ENCODE results near the gene OR6C76.
"Not testable (repeated sequence)": the region's sequence is repeated elsewhere in the genome, so short reads cannot be mapped to it uniquely, and the experiment has no call there.

Gene OR6C76

DNA sequence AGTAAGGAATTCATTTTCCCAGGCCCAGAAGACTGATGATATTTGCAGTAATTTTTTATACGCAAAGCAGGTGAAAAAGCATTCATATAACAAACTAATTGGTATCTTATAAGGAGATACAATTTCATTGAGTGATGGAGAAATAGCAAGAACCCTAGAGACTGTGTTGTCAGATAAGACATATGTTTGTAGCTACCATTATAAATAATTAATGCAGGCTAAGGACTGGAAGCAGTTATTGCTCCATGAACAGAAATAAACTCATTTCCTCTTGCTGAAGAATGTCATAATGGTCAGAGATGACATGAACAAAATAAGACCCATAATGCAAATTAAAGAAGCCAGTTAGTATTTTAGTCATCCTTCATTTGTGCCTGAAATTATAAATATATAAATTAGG, 19.3 kb downstream of the OR6C76 start:
- Histone ChIP-seq H4K20me1 (ENCODE audit: insufficient read depth, low read length) (no peaks in the 10 kb centered on the region), H3K36me3 (replicated peaks; ENCODE audit: insufficient read depth, low read length) (no peaks in the 10 kb centered on the region), H3K9me2 (replicated peaks; ENCODE audit: insufficient read depth, low read length) (no peaks in the 10 kb centered on the region), H3K27me3 (replicated peaks; ENCODE audit: insufficient read depth, low read length) (no peaks in the 10 kb centered on the region), H3K4me1 (ENCODE audit: low read length) (no peaks in the 10 kb centered on the region), H3K4me3 (ENCODE audit: low read length) (no peak overlapping the region), H3K4me2 (ENCODE audit: low read depth, low read length) (no peak overlapping the region), H3K9ac (ENCODE audit: low read length) (no peak overlapping the region), H3K27ac (ENCODE audit: low read length) (no peak overlapping the region), H3K79me2 (ENCODE audit: low read length) (no peaks in the 10 kb centered on the region), H3K9me3 (replicated peaks; ENCODE audit: insufficient read depth, low read length) (no peaks in the 10 kb centered on the region), H3F3A (ENCODE audit: insufficient read depth, low read length) (no peaks in the 10 kb centered on the region), H2AFZ (ENCODE audit: low read length) (no peak overlapping the region)
- TF ChIP-seq, protein P1, sequence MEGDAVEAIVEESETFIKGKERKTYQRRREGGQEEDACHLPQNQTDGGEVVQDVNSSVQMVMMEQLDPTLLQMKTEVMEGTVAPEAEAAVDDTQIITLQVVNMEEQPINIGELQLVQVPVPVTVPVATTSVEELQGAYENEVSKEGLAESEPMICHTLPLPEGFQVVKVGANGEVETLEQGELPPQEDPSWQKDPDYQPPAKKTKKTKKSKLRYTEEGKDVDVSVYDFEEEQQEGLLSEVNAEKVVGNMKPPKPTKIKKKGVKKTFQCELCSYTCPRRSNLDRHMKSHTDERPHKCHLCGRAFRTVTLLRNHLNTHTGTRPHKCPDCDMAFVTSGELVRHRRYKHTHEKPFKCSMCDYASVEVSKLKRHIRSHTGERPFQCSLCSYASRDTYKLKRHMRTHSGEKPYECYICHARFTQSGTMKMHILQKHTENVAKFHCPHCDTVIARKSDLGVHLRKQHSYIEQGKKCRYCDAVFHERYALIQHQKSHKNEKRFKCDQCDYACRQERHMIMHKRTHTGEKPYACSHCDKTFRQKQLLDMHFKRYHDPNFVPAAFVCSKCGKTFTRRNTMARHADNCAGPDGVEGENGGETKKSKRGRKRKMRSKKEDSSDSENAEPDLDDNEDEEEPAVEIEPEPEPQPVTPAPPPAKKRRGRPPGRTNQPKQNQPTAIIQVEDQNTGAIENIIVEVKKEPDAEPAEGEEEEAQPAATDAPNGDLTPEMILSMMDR (IDR thresholded peaks at IDR 0.05; ENCODE audit: low read length): no peak
- TF ChIP-seq EZH2phosphoT487 (IDR thresholded peaks at IDR 0.05; ENCODE audit: low read length): no peak
- TF ChIP-seq EZH2 (optimal IDR thresholded peaks at IDR 0.05; ENCODE audit: low read depth, low read length): no peak
- DNase-seq: no peak

DNA sequence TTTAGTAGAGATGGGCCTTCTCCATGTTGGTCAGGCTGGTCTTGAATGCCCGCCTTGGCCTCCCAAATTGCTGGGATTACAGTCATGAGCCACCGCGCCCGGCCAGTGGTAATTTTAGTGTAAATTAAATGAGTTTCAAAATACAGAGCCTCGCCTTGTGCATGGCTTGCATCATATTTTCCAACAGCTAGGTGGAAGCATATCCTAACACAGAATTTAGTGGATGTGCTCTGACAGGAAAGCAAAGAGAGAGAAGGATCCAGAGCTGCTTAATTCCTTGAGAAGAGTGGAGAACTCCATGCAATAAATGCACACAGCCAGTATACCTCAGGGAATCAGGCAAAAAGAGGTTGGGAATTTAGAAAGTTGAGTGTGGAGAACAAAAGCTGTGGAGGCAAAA, 20.3 kb downstream of the OR6C76 start:
- no peak overlapping the region for H3K4me3 ChIP-seq (ENCODE audit: low read length)
- no peak overlapping the region for H3K4me2 ChIP-seq (ENCODE audit: low read depth, low read length)
- no peaks in the 10 kb centered on the region for H3F3A ChIP-seq (ENCODE audit: insufficient read depth, low read length)
- DNase-seq: no peak
- H3K79me2 ChIP-seq (ENCODE audit: low read length): no peaks in the 10 kb centered on the region
- H4K20me1 ChIP-seq (ENCODE audit: insufficient read depth, low read length): no peaks in the 10 kb centered on the region
- no peaks in the 10 kb centered on the region for H3K36me3 ChIP-seq (replicated peaks; ENCODE audit: insufficient read depth, low read length)
- no peak overlapping the region for H2AFZ ChIP-seq (ENCODE audit: low read length)
- no peaks in the 10 kb centered on the region for H3K4me1 ChIP-seq (ENCODE audit: low read length)
- no peaks in the 10 kb centered on the region for H3K9me2 ChIP-seq (replicated peaks; ENCODE audit: insufficient read depth, low read length)
- no peaks in the 10 kb centered on the region for H3K9me3 ChIP-seq (replicated peaks; ENCODE audit: insufficient read depth, low read length)
- no peak overlapping the region for H3K9ac ChIP-seq (ENCODE audit: low read length)
- no peak overlapping the region for H3K27ac ChIP-seq (ENCODE audit: low read length)
- H3K27me3 ChIP-seq (replicated peaks; ENCODE audit: insufficient read depth, low read length): no peaks in the 10 kb centered on the region
- no peak for TF ChIP-seq EZH2 (optimal IDR thresholded peaks at IDR 0.05; ENCODE audit: low read depth, low read length)
- no peak for TF ChIP-seq EZH2phosphoT487 (IDR thresholded peaks at IDR 0.05; ENCODE audit: low read length)
- TF ChIP-seq, protein P1 (IDR thresholded peaks at IDR 0.05; ENCODE audit: low read length): peak; percentile 15; the same call in 1 of the 2 replicates

DNA sequence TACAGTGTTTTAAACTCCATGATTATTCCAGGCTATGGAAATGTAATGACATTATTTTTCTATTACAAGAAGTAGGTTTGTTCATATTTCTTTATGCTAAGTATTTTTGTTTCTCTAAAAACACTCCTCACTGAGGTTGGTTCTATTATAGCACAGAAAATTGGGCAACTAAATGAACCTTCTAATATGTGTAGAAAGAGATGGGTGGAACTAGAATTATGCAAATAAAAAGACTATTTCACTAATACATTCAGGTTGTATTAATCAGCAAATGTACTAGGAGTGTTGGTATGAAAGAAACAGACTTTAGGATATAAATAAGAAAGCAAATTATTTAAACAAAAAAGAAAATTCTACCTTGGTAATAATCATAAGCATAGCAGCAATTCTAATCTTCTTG, 22.8 kb downstream of the OR6C76 start:
- no peak overlapping the region for H2AFZ ChIP-seq (ENCODE audit: low read length)
- H4K20me1 ChIP-seq (ENCODE audit: insufficient read depth, low read length): no peaks in the 10 kb centered on the region
- H3K4me3 ChIP-seq (ENCODE audit: low read length): no peak overlapping the region
- no peak overlapping the region for H3K4me2 ChIP-seq (ENCODE audit: low read depth, low read length)
- no peak overlapping the region for H3K27ac ChIP-seq (ENCODE audit: low read length)
- H3K9ac ChIP-seq (ENCODE audit: low read length): no peak overlapping the region
- peaks cover 12% of the 10 kb centered on the region for H3K4me1 ChIP-seq (ENCODE audit: low read length)
- H3K9me2 ChIP-seq (replicated peaks; ENCODE audit: insufficient read depth, low read length): no peaks in the 10 kb centered on the region
- H3K9me3 ChIP-seq (replicated peaks; ENCODE audit: insufficient read depth, low read length): no peaks in the 10 kb centered on the region
- TF ChIP-seq, protein P1 (IDR thresholded peaks at IDR 0.05; ENCODE audit: low read length): no peak
- TF ChIP-seq EZH2 (optimal IDR thresholded peaks at IDR 0.05; ENCODE audit: low read depth, low read length): no peak
- no peak for TF ChIP-seq EZH2phosphoT487 (IDR thresholded peaks at IDR 0.05; ENCODE audit: low read length)
- DNase-seq: no peak
- H3F3A ChIP-seq (ENCODE audit: insufficient read depth, low read length): no peaks in the 10 kb centered on the region
- H3K36me3 ChIP-seq (replicated peaks; ENCODE audit: insufficient read depth, low read length): no peaks in the 10 kb centered on the region
- H3K27me3 ChIP-seq (replicated peaks; ENCODE audit: insufficient read depth, low read length): no peaks in the 10 kb centered on the region
- H3K79me2 ChIP-seq (ENCODE audit: low read length): no peaks in the 10 kb centered on the region

DNA sequence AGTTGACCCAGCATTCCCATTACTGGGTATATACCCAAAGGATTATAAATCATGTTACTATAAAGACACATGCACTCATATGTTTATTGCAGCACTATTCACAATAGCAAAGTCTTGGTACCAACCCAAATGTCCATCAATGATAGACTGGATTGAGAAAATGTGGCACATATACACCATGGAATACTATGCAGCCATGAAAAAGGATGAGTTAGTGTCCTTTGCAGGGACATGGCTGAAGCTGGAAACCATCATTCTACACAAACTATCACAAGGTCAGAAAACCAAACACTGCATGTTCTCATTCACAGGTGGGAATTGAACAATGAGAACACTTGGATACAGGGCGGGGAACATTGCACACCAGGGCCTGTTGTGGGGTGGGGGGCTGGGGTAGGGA, 38.9 kb downstream of the OR6C76 start:
- not testable (repeated sequence) for H3K9me2 ChIP-seq (replicated peaks; ENCODE audit: insufficient read depth, low read length); H3K4me3 ChIP-seq (ENCODE audit: low read length); H3F3A ChIP-seq (ENCODE audit: insufficient read depth, low read length); H3K27me3 ChIP-seq (replicated peaks; ENCODE audit: insufficient read depth, low read length); H2AFZ ChIP-seq (ENCODE audit: low read length); H4K20me1 ChIP-seq (ENCODE audit: insufficient read depth, low read length); H3K27ac ChIP-seq (ENCODE audit: low read length); H3K79me2 ChIP-seq (ENCODE audit: low read length); H3K36me3 ChIP-seq (replicated peaks; ENCODE audit: insufficient read depth, low read length); H3K9ac ChIP-seq (ENCODE audit: low read length); H3K9me3 ChIP-seq (replicated peaks; ENCODE audit: insufficient read depth, low read length); DNase-seq; H3K4me2 ChIP-seq (ENCODE audit: low read depth, low read length)
- peaks cover 26% of the 10 kb centered on the region for H3K4me1 ChIP-seq (ENCODE audit: low read length)
